Ishikawa (cell line): ENCODE results near the gene IKZF1.

ENCODE experiments used
- CEBPB ChIP-seq: IDR thresholded peaks from 2 replicates; pipeline ENCODE4 v1.6.1; 2012
- CREB1 ChIP-seq: IDR thresholded peaks from 2 replicates; pipeline ENCODE4 v1.6.1; 2012; ENCODE audit warnings: low read depth
- EGR1 ChIP-seq: IDR thresholded peaks from 2 replicates; pipeline ENCODE4 v1.6.1; 2012
- EP300 ChIP-seq: IDR thresholded peaks from 2 replicates; pipeline ENCODE4 v1.6.1; 2012; ENCODE audit warnings: borderline replicate concordance
- FOXM1 ChIP-seq: IDR thresholded peaks from 2 replicates; pipeline ENCODE4 v1.6.1; 2012; ENCODE audit warnings: low read depth, borderline replicate concordance
- NFIC ChIP-seq: IDR thresholded peaks from 2 replicates; pipeline ENCODE4 v1.6.1; 2012
- RAD21 ChIP-seq: IDR thresholded peaks from 2 replicates; pipeline ENCODE4 v1.6.1; 2012; ENCODE audit warnings: low read depth
- TAF1 ChIP-seq: IDR thresholded peaks from 2 replicates; pipeline ENCODE4 v1.6.1; 2012; ENCODE audit warnings: low read depth, mild to moderate bottlenecking
- TCF12 ChIP-seq: IDR thresholded peaks from 2 replicates; pipeline ENCODE4 v1.6.1; 2012; ENCODE audit warnings: low read depth
- TEAD4 ChIP-seq: IDR thresholded peaks from 2 replicates; pipeline ENCODE4 v1.6.1; 2012
- YY1 ChIP-seq: IDR thresholded peaks from 2 replicates; pipeline ENCODE4 v1.6.1; 2012; ENCODE audit warnings: low read depth
- ZBTB7A ChIP-seq: IDR thresholded peaks from 2 replicates; pipeline ENCODE4 v1.6.1; 2012; ENCODE audit warnings: low read depth
- TF ChIP-seq, protein P1 (sequence below): IDR thresholded peaks from 2 replicates; pipeline ENCODE4 v1.6.1; 2012; ENCODE audit warnings: low read depth, mild to moderate bottlenecking
- TF ChIP-seq, protein P2 (sequence below): IDR thresholded peaks from 2 replicates; pipeline ENCODE4 v1.6.1; 2012
- TF ChIP-seq, protein P3 (sequence below): IDR thresholded peaks from 2 replicates; pipeline ENCODE4 v1.6.1; 2012

IKZF1 gene

DNA sequence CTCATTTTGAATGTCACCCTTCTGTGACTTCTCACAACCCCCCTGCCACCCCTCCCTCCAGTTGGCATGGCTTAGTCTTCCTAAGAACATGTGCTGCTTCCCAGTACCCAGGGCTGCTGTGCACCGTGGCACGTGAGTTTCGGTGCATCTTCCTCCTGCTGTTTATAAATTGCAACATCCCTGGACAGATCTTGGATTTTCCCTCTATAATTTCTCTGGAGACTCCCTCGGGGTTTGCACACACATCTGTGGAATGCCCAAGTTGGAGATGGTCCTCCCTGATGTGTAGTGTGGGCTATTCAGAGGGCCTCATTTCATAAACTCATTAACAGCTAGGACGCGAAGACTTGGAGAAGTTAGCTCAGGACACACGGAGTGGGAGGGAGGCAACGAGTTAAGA is 52.9 kb downstream of the IKZF1 start:
- TF ChIP-seq CREB1 (no peak), RAD21 (no peak), TEAD4 (no peak)

DNA sequence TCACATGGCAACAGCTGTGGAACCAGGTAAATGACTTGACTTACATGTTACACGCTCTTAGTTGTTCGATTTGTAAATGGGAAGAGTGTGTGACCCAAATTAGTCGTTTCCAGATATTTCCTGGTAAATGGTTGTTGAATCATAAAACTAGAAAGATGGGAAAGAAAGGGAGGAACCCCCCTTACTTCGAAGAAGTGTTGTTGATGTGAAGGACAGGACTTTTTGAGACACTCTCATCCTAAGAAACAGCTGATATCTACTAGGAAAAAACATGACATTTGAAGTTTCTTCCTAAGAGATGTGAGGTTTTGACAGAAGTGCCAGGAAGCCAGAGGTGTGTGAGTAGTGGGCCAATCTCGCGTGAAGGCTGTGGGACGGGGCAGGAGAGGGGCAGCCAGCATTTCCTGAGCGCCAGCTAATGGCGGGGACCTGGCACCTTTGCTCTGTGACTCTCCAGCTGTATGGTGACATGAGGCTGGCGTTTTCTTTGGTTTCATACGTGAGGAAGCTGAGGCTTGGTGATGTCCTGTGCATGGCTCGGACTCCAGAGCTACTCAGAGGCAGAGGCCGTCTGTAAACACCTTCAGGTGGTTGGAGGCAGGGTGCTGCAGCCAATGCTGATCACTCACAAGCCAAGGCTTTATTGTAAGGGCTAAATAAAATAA is 53.7 kb downstream of the IKZF1 start:
- TF ChIP-seq TCF12 (no peak), FOXM1 (no peak), EGR1 (no peak), NFIC (no peak), TAF1 (no peak), CEBPB (no peak), EP300 (no peak), TEAD4 (no peak), ZBTB7A (no peak), CREB1 (no peak), YY1 (no peak), RAD21 (no peak)
- TF ChIP-seq, protein P1, sequence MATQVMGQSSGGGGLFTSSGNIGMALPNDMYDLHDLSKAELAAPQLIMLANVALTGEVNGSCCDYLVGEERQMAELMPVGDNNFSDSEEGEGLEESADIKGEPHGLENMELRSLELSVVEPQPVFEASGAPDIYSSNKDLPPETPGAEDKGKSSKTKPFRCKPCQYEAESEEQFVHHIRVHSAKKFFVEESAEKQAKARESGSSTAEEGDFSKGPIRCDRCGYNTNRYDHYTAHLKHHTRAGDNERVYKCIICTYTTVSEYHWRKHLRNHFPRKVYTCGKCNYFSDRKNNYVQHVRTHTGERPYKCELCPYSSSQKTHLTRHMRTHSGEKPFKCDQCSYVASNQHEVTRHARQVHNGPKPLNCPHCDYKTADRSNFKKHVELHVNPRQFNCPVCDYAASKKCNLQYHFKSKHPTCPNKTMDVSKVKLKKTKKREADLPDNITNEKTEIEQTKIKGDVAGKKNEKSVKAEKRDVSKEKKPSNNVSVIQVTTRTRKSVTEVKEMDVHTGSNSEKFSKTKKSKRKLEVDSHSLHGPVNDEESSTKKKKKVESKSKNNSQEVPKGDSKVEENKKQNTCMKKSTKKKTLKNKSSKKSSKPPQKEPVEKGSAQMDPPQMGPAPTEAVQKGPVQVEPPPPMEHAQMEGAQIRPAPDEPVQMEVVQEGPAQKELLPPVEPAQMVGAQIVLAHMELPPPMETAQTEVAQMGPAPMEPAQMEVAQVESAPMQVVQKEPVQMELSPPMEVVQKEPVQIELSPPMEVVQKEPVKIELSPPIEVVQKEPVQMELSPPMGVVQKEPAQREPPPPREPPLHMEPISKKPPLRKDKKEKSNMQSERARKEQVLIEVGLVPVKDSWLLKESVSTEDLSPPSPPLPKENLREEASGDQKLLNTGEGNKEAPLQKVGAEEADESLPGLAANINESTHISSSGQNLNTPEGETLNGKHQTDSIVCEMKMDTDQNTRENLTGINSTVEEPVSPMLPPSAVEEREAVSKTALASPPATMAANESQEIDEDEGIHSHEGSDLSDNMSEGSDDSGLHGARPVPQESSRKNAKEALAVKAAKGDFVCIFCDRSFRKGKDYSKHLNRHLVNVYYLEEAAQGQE = no peak
- TF ChIP-seq, protein P2, sequence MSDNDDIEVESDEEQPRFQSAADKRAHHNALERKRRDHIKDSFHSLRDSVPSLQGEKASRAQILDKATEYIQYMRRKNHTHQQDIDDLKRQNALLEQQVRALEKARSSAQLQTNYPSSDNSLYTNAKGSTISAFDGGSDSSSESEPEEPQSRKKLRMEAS = no peak
- TF ChIP-seq, protein P3, sequence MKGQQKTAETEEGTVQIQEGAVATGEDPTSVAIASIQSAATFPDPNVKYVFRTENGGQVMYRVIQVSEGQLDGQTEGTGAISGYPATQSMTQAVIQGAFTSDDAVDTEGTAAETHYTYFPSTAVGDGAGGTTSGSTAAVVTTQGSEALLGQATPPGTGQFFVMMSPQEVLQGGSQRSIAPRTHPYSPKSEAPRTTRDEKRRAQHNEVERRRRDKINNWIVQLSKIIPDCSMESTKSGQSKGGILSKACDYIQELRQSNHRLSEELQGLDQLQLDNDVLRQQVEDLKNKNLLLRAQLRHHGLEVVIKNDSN = no peak

DNA sequence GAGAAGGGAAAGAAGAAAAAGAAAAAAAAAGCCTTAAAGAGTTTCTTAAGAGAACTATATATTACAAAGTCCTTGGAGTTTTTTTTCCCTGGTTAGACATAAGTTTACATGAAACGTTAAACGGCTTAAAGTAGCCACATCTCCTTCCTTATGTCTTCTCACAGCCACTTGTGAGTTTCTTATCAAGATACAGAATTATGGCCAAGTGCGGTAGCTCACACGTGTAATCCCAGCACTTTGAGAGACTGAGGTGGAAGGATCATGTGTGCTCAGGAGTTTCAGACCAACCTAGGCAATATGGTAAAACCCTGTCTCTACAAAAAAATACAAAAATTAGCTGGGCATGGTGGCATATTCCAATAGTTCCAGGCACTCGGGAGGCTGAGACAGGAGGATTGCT is 54.3 kb downstream of the IKZF1 start:
- TF ChIP-seq YY1 = no peak
- TF ChIP-seq, protein P1 = no peak

DNA sequence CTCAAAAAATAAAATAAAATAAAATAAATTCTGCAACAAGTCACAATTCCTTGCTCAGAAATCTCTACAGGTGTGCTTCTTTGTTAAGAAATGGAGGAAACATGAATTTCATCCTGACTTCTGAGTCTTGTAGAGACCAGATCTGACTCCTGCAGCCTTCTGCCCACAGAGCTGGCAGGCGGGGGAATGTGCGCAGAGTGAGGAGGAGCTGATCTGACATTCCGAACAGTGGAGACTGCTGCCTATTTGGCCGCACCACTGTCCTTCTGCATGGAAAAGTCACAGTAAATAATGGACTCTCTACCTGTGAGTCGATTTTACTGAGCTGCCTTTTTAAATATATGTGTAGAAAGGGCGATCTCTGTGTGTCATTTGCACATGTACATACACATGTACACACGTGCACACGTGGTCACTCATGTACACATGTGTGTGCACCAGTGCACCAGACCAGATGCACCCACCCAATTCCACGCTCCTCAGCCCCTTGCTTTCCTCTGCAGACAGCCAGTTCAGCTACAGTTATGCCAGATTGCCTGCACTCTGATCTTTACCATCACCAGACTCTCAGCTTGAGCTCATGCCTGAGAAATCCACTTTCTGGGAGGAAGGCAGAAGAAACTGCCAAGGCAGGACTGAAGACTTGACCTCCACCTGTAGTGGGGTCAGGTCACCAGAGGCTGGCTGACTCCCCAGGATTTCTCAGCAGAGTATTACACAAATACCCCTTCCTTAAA is 54.9 kb downstream of the IKZF1 start:
- TF ChIP-seq CEBPB (no peak), TCF12 (no peak), TAF1 (no peak), ZBTB7A (no peak), EP300 (no peak), FOXM1 (no peak), TEAD4 (no peak), RAD21 (no peak), EGR1 (no peak), YY1 (no peak), CREB1 (no peak), NFIC (no peak)
- TF ChIP-seq, protein P3 = no peak
- TF ChIP-seq, protein P1 = no peak
- TF ChIP-seq, protein P2 = no peak
